K562 (cell line): ENCODE results near the gene MAP7D1.

ENCODE experiments used
- CREM ChIP-seq: IDR thresholded peaks from 2 replicates; pipeline ENCODE4 v1.6.1; 2014; ENCODE audit warnings: antibody characterized with exemption, low read depth
- GABPB1 ChIP-seq: sonication (generic); formaldehyde crosslinking; IDR thresholded peaks from 2 replicates; pipeline ENCODE4 v1.8.0; 2022; ENCODE audit warnings: mild to moderate bottlenecking, missing genetic modification reagents
- JUND ChIP-seq, 2 experiments: IDR thresholded peaks; 2 replicates in 1 of 2; 3 replicates in 1 of 2; pipeline ENCODE4 v1.6.1; 2011; ENCODE audit warnings: borderline replicate concordance in 2 of 2, low read depth in 2 of 2, low read length in 2 of 2, improper control_type of control experiment in 1 of 2, missing biosample characterization in 1 of 2, missing genetic modification characterization in 1 of 2, missing genetic modification reagents in 1 of 2
- SIN3A ChIP-seq, 2 experiments: fragments of 150-350 bp in 1 of 2; IDR thresholded peaks; 2 replicates each; pipeline ENCODE4 v1.6.1; 2011 to 2016; ENCODE audit warnings: borderline replicate concordance in 2 of 2, low read depth in 2 of 2, low read length in 2 of 2, mild to moderate bottlenecking in 2 of 2, moderate library complexity in 2 of 2; ENCODE audit not compliant: control insufficient read depth in 1 of 2
- TSC22D4 ChIP-seq: fragments of 450-650 bp; IDR thresholded peaks from 2 replicates; pipeline ENCODE4 v1.6.1; 2016; ENCODE audit warnings: missing genetic modification characterization, missing biosample characterization, control low read depth
- ZFP30 ChIP-seq: fragments of 250-450 bp; sonication (Bioruptor Pico); IDR thresholded peaks from 2 replicates; pipeline ENCODE4 v1.8.0; 2022; ENCODE audit warnings: moderate library complexity, mild to moderate bottlenecking, inconsistent platforms, borderline replicate concordance

GRCh38 chr1:36109041-36109679, 46.8 kb upstream of the MAP7D1 start:
- TF ChIP-seq GABPB1 (CRISPR knock-in tag) = no peak
- no peak for TF ChIP-seq CREM
- no peak for TF ChIP-seq SIN3A (IDR thresholded peaks at IDR 0.05; ENCODE audit: borderline replicate concordance in 2 of 2, control insufficient read depth in 1 of 2, low read depth in 2 of 2, low read length in 2 of 2)
- no peak for TF ChIP-seq JUND (IDR thresholded peaks at IDR 0.05; ENCODE audit: borderline replicate concordance, low read depth, low read length)
- TF ChIP-seq JUND (tag; IDR thresholded peaks at IDR 0.05; ENCODE audit: borderline replicate concordance, low read depth, low read length) = no peak
- TF ChIP-seq ZFP30 (CRISPR knock-in tag) = no peak
- no peak for TF ChIP-seq TSC22D4 (tag)
